Hematopoietic multipotent progenitor cell treated with erythropoietin and hydrocortisone succinate and interleukin-3 and kit ligand, for 8 days (in vitro differentiated cells): Measurements from ENCODE around the gene SCYGR5.

Experiments
- DNase-seq: peaks from one replicate; pipeline ENCODE4 v3.0.0-alpha.2; 2015

The SCYGR5 gene

GRCh38 chr2:227674485-227674884, 7.9 kb downstream of the SCYGR5 start:
- DNase-seq = no peak

- DNase-seq = no peak
Measured at GRCh38 chr2:227677928-227678327, 11.3 kb downstream of the SCYGR5 start.

GRCh38 chr2:227684258-227684657, 17.7 kb downstream of the SCYGR5 start:
- DNase-seq = no peak

- no peak for DNase-seq
Measured at GRCh38 chr2:227687189-227687588, 20.6 kb downstream of the SCYGR5 start.

GRCh38 chr2:227696990-227697679, 30.5 kb downstream of the SCYGR5 start:
- DNase-seq = no peak

- DNase-seq = no peak
Measured at GRCh38 chr2:227701556-227701955, 35.0 kb downstream of the SCYGR5 start.

GRCh38 chr2:227703280-227703732, 36.7 kb downstream of the SCYGR5 start:
- DNase-seq = no peak

- no peak for DNase-seq
Measured at GRCh38 chr2:227703961-227704360, 37.4 kb downstream of the SCYGR5 start.

- no peak for DNase-seq
Measured at GRCh38 chr2:227706859-227707258, 40.3 kb downstream of the SCYGR5 start.

- no peak for DNase-seq
Measured at GRCh38 chr2:227707390-227707789, 40.8 kb downstream of the SCYGR5 start.

GRCh38 chr2:227710986-227711385, 44.4 kb downstream of the SCYGR5 start:
- DNase-seq = no peak

- no peak for DNase-seq
Measured at GRCh38 chr2:227713291-227713690, 46.7 kb downstream of the SCYGR5 start.

GRCh38 chr2:227716501-227716900, 49.9 kb downstream of the SCYGR5 start:
- DNase-seq = no peak
